Neural cell (in vitro differentiated cells): Measurements from ENCODE around the gene HNRNPA1L2. TPM values are rescaled to one million over a fixed set of nuclear protein-coding genes. Genes with fewer than 3 reads are reported as not detected.

Experiments used
- H2AFZ ChIP-seq: fragments of 200-600, 300-800 bp; sonication (generic), shearing (Covaris generic); 2 replicates; pipeline ENCODE4 v1.6.0; 2014; ENCODE audit warnings: low read depth, mild to moderate bottlenecking, antibody characterized with exemption, low read length, moderate library complexity
- H3F3A ChIP-seq: fragments of 200-600 bp; shearing (Covaris generic); 2 replicates; pipeline ENCODE4 v1.6.1; 2016; ENCODE audit warnings: mild to moderate bottlenecking, moderate library complexity, mixed read lengths, antibody characterized with exemption, low read length; ENCODE audit not compliant: insufficient read depth, poor library complexity, severe bottlenecking
- H3K27ac ChIP-seq: fragments of 200-600, 300-800 bp; sonication (generic), shearing (Covaris generic); 2 replicates; pipeline ENCODE4 v1.5.1; 2014; ENCODE audit warnings: mild to moderate bottlenecking, low read length, moderate library complexity
- H3K27me3 ChIP-seq: fragments of 300-800, 200-600 bp; sonication (generic), shearing (Covaris generic); 2 replicates; pipeline ENCODE4 v1.6.0; 2014; ENCODE audit warnings: mild to moderate bottlenecking, low read depth, low read length, moderate library complexity; ENCODE audit not compliant: insufficient read depth
- H3K36me3 ChIP-seq: fragments of 300-800, 200-600 bp; sonication (generic), shearing (Covaris generic); 2 replicates; pipeline ENCODE4 v1.5.1; 2014; ENCODE audit warnings: mild to moderate bottlenecking, antibody characterized with exemption, low read length, moderate library complexity; ENCODE audit not compliant: insufficient read depth
- H3K4me2 ChIP-seq: fragments of 300-800, 200-600 bp; sonication (generic), shearing (Covaris generic); 2 replicates; pipeline ENCODE4 v1.6.0; 2014; ENCODE audit warnings: mild to moderate bottlenecking, low read length
- H3K4me3 ChIP-seq: fragments of 300-800, 200-600 bp; sonication (generic), shearing (Covaris generic); 2 replicates; pipeline ENCODE4 v1.5.1; 2014; ENCODE audit warnings: mild to moderate bottlenecking, low read length, moderate library complexity
- H3K79me2 ChIP-seq: fragments of 200-600 bp; shearing (Covaris generic); replicated peaks from 2 replicates; pipeline ENCODE4 v1.6.0; 2014; ENCODE audit warnings: mild to moderate bottlenecking, low read length, moderate library complexity; ENCODE audit not compliant: insufficient read depth
- H3K9ac ChIP-seq: fragments of 300-800, 200-600 bp; sonication (generic), shearing (Covaris generic); 2 replicates; pipeline ENCODE4 v1.6.1; 2016; ENCODE audit warnings: mild to moderate bottlenecking, low read length, mixed read lengths
- H3K9me2 ChIP-seq: fragments of 200-600 bp; shearing (Covaris generic); 2 replicates; pipeline ENCODE4 v1.6.1; 2016; ENCODE audit warnings: mild to moderate bottlenecking, low read length, mixed read lengths; ENCODE audit not compliant: insufficient read depth
- H3K9me3 ChIP-seq: fragments of 200-600, 300-800 bp; sonication (generic), shearing (Covaris generic); 2 replicates; pipeline ENCODE4 v1.6.1; 2016; ENCODE audit warnings: mild to moderate bottlenecking, mixed run types, low read length, moderate library complexity, mixed read lengths
- H4K20me1 ChIP-seq: fragments of 200-600 bp; shearing (Covaris generic); 2 replicates; pipeline ENCODE4 v1.6.1; 2016; ENCODE audit warnings: mild to moderate bottlenecking, mixed run types; ENCODE audit not compliant: insufficient read depth
- CTCF ChIP-seq: fragments of 450-650 bp; IDR thresholded peaks from 2 replicates; pipeline ENCODE4 v1.5.1; 2014; ENCODE audit warnings: antibody characterized with exemption, mild to moderate bottlenecking, moderate library complexity; ENCODE audit not compliant: poor library complexity, severe bottlenecking
- EP300 ChIP-seq: fragments of 450-650 bp; conservative IDR thresholded peaks from 2 replicates; pipeline ENCODE4 v1.6.1; 2014; ENCODE audit warnings: antibody characterized with exemption, mild to moderate bottlenecking, moderate library complexity; ENCODE audit not compliant: poor library complexity, severe bottlenecking
- EZH2 ChIP-seq: fragments of 200-600, 300-800 bp; shearing (Covaris generic), sonication (generic); IDR thresholded peaks from 2 replicates; pipeline ENCODE4 v1.6.1; 2014; ENCODE audit warnings: antibody characterized with exemption, low read length, borderline replicate concordance, mild to moderate bottlenecking; ENCODE audit not compliant: insufficient read depth, poor library complexity, severe bottlenecking
- MXI1 ChIP-seq: fragments of 450-650 bp; conservative IDR thresholded peaks from 2 replicates; pipeline ENCODE4 v1.6.1; 2014; ENCODE audit warnings: antibody characterized with exemption, mild to moderate bottlenecking; ENCODE audit not compliant: poor library complexity, severe bottlenecking
- POLR2AphosphoS5 ChIP-seq: IDR thresholded peaks from 2 replicates; pipeline ENCODE4 v1.6.1; 2012
- RAD21 ChIP-seq: fragments of 450-650 bp; conservative IDR thresholded peaks from 2 replicates; pipeline ENCODE4 v1.6.1; 2014; ENCODE audit warnings: antibody characterized with exemption, mild to moderate bottlenecking, moderate library complexity
- REST ChIP-seq: IDR thresholded peaks from 2 replicates; pipeline ENCODE4 v1.6.1; 2012; ENCODE audit warnings: borderline replicate concordance
- SMC3 ChIP-seq: fragments of 450-650 bp; conservative IDR thresholded peaks from 2 replicates; pipeline ENCODE4 v1.6.1; 2014; ENCODE audit warnings: antibody characterized with exemption, mild to moderate bottlenecking, moderate library complexity; ENCODE audit not compliant: poor library complexity
- TAF1 ChIP-seq: IDR thresholded peaks from 2 replicates; pipeline ENCODE4 v1.6.1; 2012; ENCODE audit warnings: low read depth
- polyA plus RNA-seq: library from polyadenylated mRNA; depleted of rRNA; stranded (reverse); fragments of >200 nt; gene quantifications from 2 replicates; pipeline ENCODE4 v1.2.3, GENCODE V29; 2014

Gene HNRNPA1L2
- polyA plus RNA-seq, 1 donor from 2014 or later: 21.2 TPM

- Histone ChIP-seq H3K79me2 (no peaks in the 10 kb centered on the region), H4K20me1 (no peaks in the 10 kb centered on the region), H3K9ac (no peak overlapping the region), H3K36me3 (no peaks in the 10 kb centered on the region), H3K9me3 (no peaks in the 10 kb centered on the region), H3K4me2 (no peak overlapping the region), H3K9me2 (no peaks in the 10 kb centered on the region), H3K27ac (no peak overlapping the region), H2AFZ (no peak overlapping the region), H3K4me3 (no peak overlapping the region), H3K27me3 (peaks cover 20% of the 10 kb centered on the region), H3F3A (no peaks in the 10 kb centered on the region)
- TF ChIP-seq POLR2AphosphoS5 (no peak), EP300 (no peak), TAF1 (no peak), MXI1 (no peak), SMC3 (no peak), REST (no peak), RAD21 (no peak), CTCF (no peak), EZH2 (no peak)
These were observed 43.0 kb upstream of the HNRNPA1L2 start for GRCh38 chr13:52599037-52599847.

- H3F3A ChIP-seq: no peaks in the 10 kb centered on the region
- H3K27ac ChIP-seq: no peak overlapping the region
- H3K79me2 ChIP-seq: no peaks in the 10 kb centered on the region
- H3K4me2 ChIP-seq: no peak overlapping the region
- H3K9ac ChIP-seq: no peak overlapping the region
- H2AFZ ChIP-seq: no peak overlapping the region
- no peak overlapping the region for H3K4me3 ChIP-seq
- TF ChIP-seq RAD21: no peak
- TF ChIP-seq SMC3: no peak
- no peak for TF ChIP-seq CTCF
- no peak for TF ChIP-seq EP300
- TF ChIP-seq MXI1: no peak
- TF ChIP-seq TAF1: no peak
- TF ChIP-seq POLR2AphosphoS5: no peak
- no peak for TF ChIP-seq REST
- peaks cover 20% of the 10 kb centered on the region for H3K27me3 ChIP-seq
- no peaks in the 10 kb centered on the region for H3K9me2 ChIP-seq
- H3K9me3 ChIP-seq: no peaks in the 10 kb centered on the region
- H4K20me1 ChIP-seq: no peaks in the 10 kb centered on the region
- no peaks in the 10 kb centered on the region for H3K36me3 ChIP-seq
These were observed 42.2 kb upstream of the HNRNPA1L2 start for GRCh38 chr13:52599848-52600603.
